OCI-LY1 (cell line): ENCODE results near the gene CSTF1.

Experiments
- EZH2 ChIP-seq: fragments of 200-600 bp; sonication (generic), shearing (Covaris generic); IDR thresholded peaks from 2 replicates; pipeline ENCODE4 v1.8.0; 2017; ENCODE audit warnings: borderline replicate concordance, mixed run types, mild to moderate bottlenecking, antibody characterized with exemption, low read length, moderate library complexity, mixed read lengths
- TF ChIP-seq, protein P1 (sequence below): fragments of 200-600 bp; sonication (generic), shearing (Covaris generic); IDR thresholded peaks from 2 replicates; pipeline ENCODE4 v1.5.1; 2017; ENCODE audit warnings: mild to moderate bottlenecking, antibody characterized with exemption, low read length, moderate library complexity, mixed read lengths

- TF ChIP-seq, protein P1, sequence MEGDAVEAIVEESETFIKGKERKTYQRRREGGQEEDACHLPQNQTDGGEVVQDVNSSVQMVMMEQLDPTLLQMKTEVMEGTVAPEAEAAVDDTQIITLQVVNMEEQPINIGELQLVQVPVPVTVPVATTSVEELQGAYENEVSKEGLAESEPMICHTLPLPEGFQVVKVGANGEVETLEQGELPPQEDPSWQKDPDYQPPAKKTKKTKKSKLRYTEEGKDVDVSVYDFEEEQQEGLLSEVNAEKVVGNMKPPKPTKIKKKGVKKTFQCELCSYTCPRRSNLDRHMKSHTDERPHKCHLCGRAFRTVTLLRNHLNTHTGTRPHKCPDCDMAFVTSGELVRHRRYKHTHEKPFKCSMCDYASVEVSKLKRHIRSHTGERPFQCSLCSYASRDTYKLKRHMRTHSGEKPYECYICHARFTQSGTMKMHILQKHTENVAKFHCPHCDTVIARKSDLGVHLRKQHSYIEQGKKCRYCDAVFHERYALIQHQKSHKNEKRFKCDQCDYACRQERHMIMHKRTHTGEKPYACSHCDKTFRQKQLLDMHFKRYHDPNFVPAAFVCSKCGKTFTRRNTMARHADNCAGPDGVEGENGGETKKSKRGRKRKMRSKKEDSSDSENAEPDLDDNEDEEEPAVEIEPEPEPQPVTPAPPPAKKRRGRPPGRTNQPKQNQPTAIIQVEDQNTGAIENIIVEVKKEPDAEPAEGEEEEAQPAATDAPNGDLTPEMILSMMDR = no peak
- no peak for TF ChIP-seq EZH2
These were observed 34.5 kb downstream of the CSTF1 start for GRCh38 chr20:56426926-56427325.
